Neural cell (in vitro differentiated cells): ENCODE measurements around the gene HIVEP3. TPM values are rescaled to one million over a fixed set of nuclear protein-coding genes. Genes with fewer than 3 reads are reported as not detected.

ENCODE experiments used
- H2AFZ ChIP-seq: fragments of 200-600, 300-800 bp; sonication (generic), shearing (Covaris generic); 2 replicates; pipeline ENCODE4 v1.6.0; 2014; ENCODE audit warnings: low read depth, mild to moderate bottlenecking, antibody characterized with exemption, low read length, moderate library complexity
- H3F3A ChIP-seq: fragments of 200-600 bp; shearing (Covaris generic); 2 replicates; pipeline ENCODE4 v1.6.1; 2016; ENCODE audit warnings: mild to moderate bottlenecking, moderate library complexity, mixed read lengths, antibody characterized with exemption, low read length; ENCODE audit not compliant: insufficient read depth, poor library complexity, severe bottlenecking
- H3K27ac ChIP-seq: fragments of 200-600, 300-800 bp; sonication (generic), shearing (Covaris generic); 2 replicates; pipeline ENCODE4 v1.5.1; 2014; ENCODE audit warnings: mild to moderate bottlenecking, low read length, moderate library complexity
- H3K27me3 ChIP-seq: fragments of 300-800, 200-600 bp; sonication (generic), shearing (Covaris generic); 2 replicates; pipeline ENCODE4 v1.6.0; 2014; ENCODE audit warnings: mild to moderate bottlenecking, low read depth, low read length, moderate library complexity; ENCODE audit not compliant: insufficient read depth
- H3K36me3 ChIP-seq: fragments of 300-800, 200-600 bp; sonication (generic), shearing (Covaris generic); 2 replicates; pipeline ENCODE4 v1.5.1; 2014; ENCODE audit warnings: mild to moderate bottlenecking, antibody characterized with exemption, low read length, moderate library complexity; ENCODE audit not compliant: insufficient read depth
- H3K4me2 ChIP-seq: fragments of 300-800, 200-600 bp; sonication (generic), shearing (Covaris generic); 2 replicates; pipeline ENCODE4 v1.6.0; 2014; ENCODE audit warnings: mild to moderate bottlenecking, low read length
- H3K4me3 ChIP-seq: fragments of 300-800, 200-600 bp; sonication (generic), shearing (Covaris generic); 2 replicates; pipeline ENCODE4 v1.5.1; 2014; ENCODE audit warnings: mild to moderate bottlenecking, low read length, moderate library complexity
- H3K79me2 ChIP-seq: fragments of 200-600 bp; shearing (Covaris generic); replicated peaks from 2 replicates; pipeline ENCODE4 v1.6.0; 2014; ENCODE audit warnings: mild to moderate bottlenecking, low read length, moderate library complexity; ENCODE audit not compliant: insufficient read depth
- H3K9ac ChIP-seq: fragments of 300-800, 200-600 bp; sonication (generic), shearing (Covaris generic); 2 replicates; pipeline ENCODE4 v1.6.1; 2016; ENCODE audit warnings: mild to moderate bottlenecking, low read length, mixed read lengths
- H3K9me2 ChIP-seq: fragments of 200-600 bp; shearing (Covaris generic); 2 replicates; pipeline ENCODE4 v1.6.1; 2016; ENCODE audit warnings: mild to moderate bottlenecking, low read length, mixed read lengths; ENCODE audit not compliant: insufficient read depth
- H3K9me3 ChIP-seq: fragments of 200-600, 300-800 bp; sonication (generic), shearing (Covaris generic); 2 replicates; pipeline ENCODE4 v1.6.1; 2016; ENCODE audit warnings: mild to moderate bottlenecking, mixed run types, low read length, moderate library complexity, mixed read lengths
- H4K20me1 ChIP-seq: fragments of 200-600 bp; shearing (Covaris generic); 2 replicates; pipeline ENCODE4 v1.6.1; 2016; ENCODE audit warnings: mild to moderate bottlenecking, mixed run types; ENCODE audit not compliant: insufficient read depth
- EP300 ChIP-seq: fragments of 450-650 bp; conservative IDR thresholded peaks from 2 replicates; pipeline ENCODE4 v1.6.1; 2014; ENCODE audit warnings: antibody characterized with exemption, mild to moderate bottlenecking, moderate library complexity; ENCODE audit not compliant: poor library complexity, severe bottlenecking
- EZH2 ChIP-seq: fragments of 200-600, 300-800 bp; shearing (Covaris generic), sonication (generic); IDR thresholded peaks from 2 replicates; pipeline ENCODE4 v1.6.1; 2014; ENCODE audit warnings: antibody characterized with exemption, low read length, borderline replicate concordance, mild to moderate bottlenecking; ENCODE audit not compliant: insufficient read depth, poor library complexity, severe bottlenecking
- MXI1 ChIP-seq: fragments of 450-650 bp; conservative IDR thresholded peaks from 2 replicates; pipeline ENCODE4 v1.6.1; 2014; ENCODE audit warnings: antibody characterized with exemption, mild to moderate bottlenecking; ENCODE audit not compliant: poor library complexity, severe bottlenecking
- POLR2AphosphoS5 ChIP-seq: IDR thresholded peaks from 2 replicates; pipeline ENCODE4 v1.6.1; 2012
- RAD21 ChIP-seq: fragments of 450-650 bp; conservative IDR thresholded peaks from 2 replicates; pipeline ENCODE4 v1.6.1; 2014; ENCODE audit warnings: antibody characterized with exemption, mild to moderate bottlenecking, moderate library complexity
- SMC3 ChIP-seq: fragments of 450-650 bp; conservative IDR thresholded peaks from 2 replicates; pipeline ENCODE4 v1.6.1; 2014; ENCODE audit warnings: antibody characterized with exemption, mild to moderate bottlenecking, moderate library complexity; ENCODE audit not compliant: poor library complexity
- TAF1 ChIP-seq: IDR thresholded peaks from 2 replicates; pipeline ENCODE4 v1.6.1; 2012; ENCODE audit warnings: low read depth
- polyA plus RNA-seq: library from polyadenylated mRNA; depleted of rRNA; stranded (reverse); fragments of >200 nt; gene quantifications from 2 replicates; pipeline ENCODE4 v1.2.3, GENCODE V29; 2014
- TF ChIP-seq, protein P1 (sequence below): fragments of 450-650 bp; IDR thresholded peaks from 2 replicates; pipeline ENCODE4 v1.5.1; 2014; ENCODE audit warnings: antibody characterized with exemption, mild to moderate bottlenecking, moderate library complexity; ENCODE audit not compliant: poor library complexity, severe bottlenecking
- TF ChIP-seq, protein P2 (sequence below): IDR thresholded peaks from 2 replicates; pipeline ENCODE4 v1.6.1; 2012; ENCODE audit warnings: borderline replicate concordance

The HIVEP3 gene
- polyA plus RNA-seq, 1 donor from 2014 or later = 2.6 TPM

DNA sequence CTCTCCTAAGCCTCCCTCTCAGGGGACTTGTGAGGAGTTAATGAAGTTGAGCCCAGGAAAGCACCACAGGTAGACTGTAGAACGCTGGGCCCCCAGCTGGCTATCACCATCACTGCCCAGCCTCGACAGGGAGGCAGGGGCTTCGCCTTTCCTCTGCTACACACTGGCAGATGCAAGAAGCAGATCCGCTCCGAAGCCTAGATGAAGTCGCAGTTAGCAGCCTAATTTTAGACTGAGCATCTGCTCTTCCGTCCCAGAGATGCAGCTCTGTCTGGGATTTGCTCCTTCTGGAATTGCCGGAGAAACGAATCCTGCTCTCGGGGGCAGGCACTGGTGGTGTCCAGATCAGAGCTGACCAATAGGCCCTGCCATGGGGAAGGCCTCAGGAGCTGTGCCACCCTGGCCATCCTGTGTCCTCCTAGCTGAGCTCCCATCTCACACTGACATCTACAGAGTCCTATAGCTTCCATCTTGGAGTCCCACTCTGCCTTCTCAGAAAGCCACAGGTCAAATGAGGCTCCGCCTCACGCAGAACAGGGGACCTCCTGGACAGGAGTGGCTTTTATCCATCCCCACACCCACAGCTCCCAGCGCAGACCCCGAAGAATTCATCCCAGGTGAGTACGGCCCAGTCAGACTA, 247.5 kb downstream of the HIVEP3 start:
- H3F3A ChIP-seq = no peaks in the 10 kb centered on the region
- no peak overlapping the region for H3K9ac ChIP-seq
- no peaks in the 10 kb centered on the region for H3K9me3 ChIP-seq
- no peaks in the 10 kb centered on the region for H4K20me1 ChIP-seq
- no peak overlapping the region for H3K4me3 ChIP-seq
- no peaks in the 10 kb centered on the region for H3K36me3 ChIP-seq
- no peaks in the 10 kb centered on the region for H3K9me2 ChIP-seq
- no peak overlapping the region for H2AFZ ChIP-seq
- no peaks in the 10 kb centered on the region for H3K79me2 ChIP-seq
- H3K4me2 ChIP-seq = no peak overlapping the region
- TF ChIP-seq RAD21 (no peak), EP300 (no peak), SMC3 (no peak), POLR2AphosphoS5 (no peak), MXI1 (no peak)
- TF ChIP-seq, protein P1, sequence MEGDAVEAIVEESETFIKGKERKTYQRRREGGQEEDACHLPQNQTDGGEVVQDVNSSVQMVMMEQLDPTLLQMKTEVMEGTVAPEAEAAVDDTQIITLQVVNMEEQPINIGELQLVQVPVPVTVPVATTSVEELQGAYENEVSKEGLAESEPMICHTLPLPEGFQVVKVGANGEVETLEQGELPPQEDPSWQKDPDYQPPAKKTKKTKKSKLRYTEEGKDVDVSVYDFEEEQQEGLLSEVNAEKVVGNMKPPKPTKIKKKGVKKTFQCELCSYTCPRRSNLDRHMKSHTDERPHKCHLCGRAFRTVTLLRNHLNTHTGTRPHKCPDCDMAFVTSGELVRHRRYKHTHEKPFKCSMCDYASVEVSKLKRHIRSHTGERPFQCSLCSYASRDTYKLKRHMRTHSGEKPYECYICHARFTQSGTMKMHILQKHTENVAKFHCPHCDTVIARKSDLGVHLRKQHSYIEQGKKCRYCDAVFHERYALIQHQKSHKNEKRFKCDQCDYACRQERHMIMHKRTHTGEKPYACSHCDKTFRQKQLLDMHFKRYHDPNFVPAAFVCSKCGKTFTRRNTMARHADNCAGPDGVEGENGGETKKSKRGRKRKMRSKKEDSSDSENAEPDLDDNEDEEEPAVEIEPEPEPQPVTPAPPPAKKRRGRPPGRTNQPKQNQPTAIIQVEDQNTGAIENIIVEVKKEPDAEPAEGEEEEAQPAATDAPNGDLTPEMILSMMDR = no peak
- H3K27ac ChIP-seq = no peak overlapping the region
- no peaks in the 10 kb centered on the region for H3K27me3 ChIP-seq

DNA sequence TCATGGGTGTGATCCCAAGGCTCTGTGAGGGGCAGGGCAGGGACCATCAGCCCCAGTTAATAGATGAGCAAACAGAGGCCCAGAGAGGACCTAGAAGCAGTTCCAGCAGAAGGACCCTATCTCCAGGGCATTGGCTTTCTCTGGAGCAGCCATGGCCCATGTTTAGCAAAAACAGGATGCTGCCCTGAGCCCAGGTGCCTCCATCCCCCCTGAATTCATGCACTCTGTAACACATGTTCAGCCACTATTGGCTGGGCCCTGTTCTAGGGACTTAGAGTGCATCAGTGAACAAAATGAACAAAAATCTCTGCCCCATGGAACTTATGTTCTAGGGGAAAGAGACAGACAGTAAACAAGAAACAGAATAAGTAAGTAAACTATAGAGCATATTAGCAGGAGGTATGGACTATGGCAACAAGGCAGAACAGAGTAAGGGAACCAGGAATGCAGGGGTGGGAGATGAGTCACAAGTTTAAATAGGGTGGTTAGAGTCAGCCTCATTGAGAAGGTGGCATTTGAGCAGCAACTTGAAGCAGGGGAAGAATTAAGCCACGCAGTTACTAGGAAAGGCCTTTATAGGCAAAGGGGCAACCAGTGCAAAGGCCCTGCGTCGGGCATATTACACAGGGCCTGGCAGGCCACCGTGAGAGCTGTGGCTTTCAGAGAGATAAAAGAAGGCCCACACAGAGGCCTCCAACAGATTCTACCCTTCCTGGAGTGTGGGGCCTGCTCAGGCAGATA, 248.3 kb downstream of the HIVEP3 start:
- H3K36me3 ChIP-seq = no peaks in the 10 kb centered on the region
- no peaks in the 10 kb centered on the region for H3K9me2 ChIP-seq
- H3K9me3 ChIP-seq = no peaks in the 10 kb centered on the region
- no peaks in the 10 kb centered on the region for H3K27me3 ChIP-seq
- H3K4me3 ChIP-seq = no peak overlapping the region
- no peaks in the 10 kb centered on the region for H3F3A ChIP-seq
- no peak overlapping the region for H2AFZ ChIP-seq
- no peaks in the 10 kb centered on the region for H4K20me1 ChIP-seq
- no peak overlapping the region for H3K4me2 ChIP-seq
- no peak overlapping the region for H3K27ac ChIP-seq
- H3K79me2 ChIP-seq = no peaks in the 10 kb centered on the region
- H3K9ac ChIP-seq = no peak overlapping the region
- no peak for TF ChIP-seq SMC3
- TF ChIP-seq POLR2AphosphoS5 = no peak
- TF ChIP-seq RAD21 = no peak
- no peak for TF ChIP-seq TAF1
- TF ChIP-seq, protein P1 = no peak
- no peak for TF ChIP-seq EP300
- TF ChIP-seq MXI1 = no peak
- TF ChIP-seq, protein P2, sequence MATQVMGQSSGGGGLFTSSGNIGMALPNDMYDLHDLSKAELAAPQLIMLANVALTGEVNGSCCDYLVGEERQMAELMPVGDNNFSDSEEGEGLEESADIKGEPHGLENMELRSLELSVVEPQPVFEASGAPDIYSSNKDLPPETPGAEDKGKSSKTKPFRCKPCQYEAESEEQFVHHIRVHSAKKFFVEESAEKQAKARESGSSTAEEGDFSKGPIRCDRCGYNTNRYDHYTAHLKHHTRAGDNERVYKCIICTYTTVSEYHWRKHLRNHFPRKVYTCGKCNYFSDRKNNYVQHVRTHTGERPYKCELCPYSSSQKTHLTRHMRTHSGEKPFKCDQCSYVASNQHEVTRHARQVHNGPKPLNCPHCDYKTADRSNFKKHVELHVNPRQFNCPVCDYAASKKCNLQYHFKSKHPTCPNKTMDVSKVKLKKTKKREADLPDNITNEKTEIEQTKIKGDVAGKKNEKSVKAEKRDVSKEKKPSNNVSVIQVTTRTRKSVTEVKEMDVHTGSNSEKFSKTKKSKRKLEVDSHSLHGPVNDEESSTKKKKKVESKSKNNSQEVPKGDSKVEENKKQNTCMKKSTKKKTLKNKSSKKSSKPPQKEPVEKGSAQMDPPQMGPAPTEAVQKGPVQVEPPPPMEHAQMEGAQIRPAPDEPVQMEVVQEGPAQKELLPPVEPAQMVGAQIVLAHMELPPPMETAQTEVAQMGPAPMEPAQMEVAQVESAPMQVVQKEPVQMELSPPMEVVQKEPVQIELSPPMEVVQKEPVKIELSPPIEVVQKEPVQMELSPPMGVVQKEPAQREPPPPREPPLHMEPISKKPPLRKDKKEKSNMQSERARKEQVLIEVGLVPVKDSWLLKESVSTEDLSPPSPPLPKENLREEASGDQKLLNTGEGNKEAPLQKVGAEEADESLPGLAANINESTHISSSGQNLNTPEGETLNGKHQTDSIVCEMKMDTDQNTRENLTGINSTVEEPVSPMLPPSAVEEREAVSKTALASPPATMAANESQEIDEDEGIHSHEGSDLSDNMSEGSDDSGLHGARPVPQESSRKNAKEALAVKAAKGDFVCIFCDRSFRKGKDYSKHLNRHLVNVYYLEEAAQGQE = no peak
- TF ChIP-seq EZH2 = no peak
